GM12878 (cell line): Measurements from ENCODE around the gene LBH. TPM values are rescaled to one million over a fixed set of nuclear protein-coding genes. Genes with fewer than 3 reads are reported as not detected.

Experiments
- ATAC-seq: fragments of 200-7000 bp; cut with Tn5 transposase; 3 replicates; pipeline ENCODE4 v1.9.1; 2020; ENCODE audit warnings: mild to moderate bottlenecking, moderate library complexity
- BruUV-seq: library from RNA; stranded (reverse); fragments of 400-500 nt; replicated peaks from 2 replicates; lab custom pipeline; 2021; lab: Mats Ljungman, UMichigan
- CTCF ChIA-PET: fragments of 300-600 bp; sonication (Branson Sonifier 250); formaldehyde crosslinking; extraction: SDS; loops from one replicate; lab custom pipeline; 2021; ENCODE audit warnings: inconsistent platforms; lab: Yijun Ruan, JAX
- POLR2A ChIA-PET: fragments of 350-600 bp; formaldehyde crosslinking; extraction: SDS; loops from one replicate; lab custom pipeline; 2021; ENCODE audit warnings: inconsistent platforms; lab: Charles Lee
- RAD21 ChIA-PET: fragments of 300-600 bp; sonication (Branson Sonifier 250); formaldehyde crosslinking; loops from one replicate; lab custom pipeline; 2023; ENCODE audit warnings: antibody characterized with exemption; ENCODE audit not compliant: unreplicated experiment; lab: Charles Lee
- SMC1A ChIA-PET: fragments of 300-600 bp; sonication (Branson Sonifier 250); formaldehyde crosslinking; loops from one replicate; lab custom pipeline; 2023; ENCODE audit not compliant: unreplicated experiment, uncharacterized antibody; lab: Charles Lee
- DNase-seq: peaks from one replicate; pipeline ENCODE4 v3.0.0-alpha.2; 2011; ENCODE audit warnings: low read depth, low spot score
- FAIRE-seq: peaks from 3 replicates; lab custom pipeline; 2011; peaks lifted over from hg19 to GRCh38; lab: Jason Lieb, UNC
- H2AFZ ChIP-seq: 2 replicates; pipeline ENCODE4 v1.6.0; 2011; ENCODE audit warnings: low read depth, low read length, control low read depth; ENCODE audit not compliant: control insufficient read depth
- H3K27ac ChIP-seq: 2 replicates; pipeline ENCODE4 v1.5.1; 2011; ENCODE audit warnings: control low read depth; ENCODE audit not compliant: control insufficient read depth, insufficient read depth
- H3K27me3 ChIP-seq, 2 experiments: replicated peaks in 1 of 2; 2 replicates each; pipeline versions ENCODE4 v1.6.0 to v1.6.1; 2011; ENCODE audit warnings: low read length in 1 of 2; ENCODE audit not compliant: control insufficient read depth in 2 of 2, insufficient read depth in 2 of 2
- H3K36me3 ChIP-seq, 2 experiments: 2 replicates each; pipeline ENCODE4 v1.5.1; 2011; ENCODE audit warnings: low read length in 1 of 2; ENCODE audit not compliant: control insufficient read depth in 2 of 2, insufficient read depth in 2 of 2
- H3K4me1 ChIP-seq: 2 replicates; pipeline ENCODE4 v1.6.1; 2011; ENCODE audit warnings: mild to moderate bottlenecking, low read length, moderate library complexity, mixed read lengths; ENCODE audit not compliant: control insufficient read depth, insufficient read depth
- H3K4me2 ChIP-seq: 2 replicates; pipeline ENCODE4 v1.6.0; 2011; ENCODE audit warnings: control low read depth; ENCODE audit not compliant: control insufficient read depth, insufficient read depth
- H3K4me3 ChIP-seq: fragments of 200-600 bp; sonication (generic); 2 replicates; pipeline ENCODE4 v1.5.1; 2016
- H3K79me2 ChIP-seq: 2 replicates; pipeline ENCODE4 v1.6.0; 2011; ENCODE audit warnings: low read length; ENCODE audit not compliant: control insufficient read depth, insufficient read depth
- H3K9ac ChIP-seq: 2 replicates; pipeline ENCODE4 v1.8.0; 2011; ENCODE audit warnings: low read length, control low read depth, mixed read lengths; ENCODE audit not compliant: control insufficient read depth, insufficient read depth
- H3K9me3 ChIP-seq: replicated peaks from 3 replicates; pipeline ENCODE4 v1.5.1; 2011; ENCODE audit warnings: mild to moderate bottlenecking, low read length; ENCODE audit not compliant: control insufficient read depth, insufficient read depth
- H4K20me1 ChIP-seq: 2 replicates; pipeline ENCODE4 v1.6.0; 2011; ENCODE audit not compliant: control insufficient read depth, insufficient read depth
- BMI1 ChIP-seq: fragments of 450-650 bp; IDR thresholded peaks from 2 replicates; pipeline ENCODE4 v1.6.1; 2016; ENCODE audit warnings: mild to moderate bottlenecking, moderate library complexity, borderline replicate concordance
- CEBPB ChIP-seq, 2 experiments: fragments of 150-350 bp in 1 of 2; IDR thresholded peaks; 2 replicates each; pipeline ENCODE4 v1.6.1; 2012 to 2014; ENCODE audit warnings: low read depth in 2 of 2, low read length in 2 of 2, borderline replicate concordance in 1 of 2, inconsistent platforms in 1 of 2
- CHD1 ChIP-seq: IDR thresholded peaks from 2 replicates; pipeline ENCODE4 v1.6.1; 2012; ENCODE audit warnings: low read depth, low read length, improper control_type of control experiment
- CREM ChIP-seq: IDR thresholded peaks from 2 replicates; pipeline ENCODE4 v1.6.1; 2014; ENCODE audit warnings: antibody characterized with exemption, low read depth
- ETV6 ChIP-seq, 2 experiments: fragments of 450-650 bp in 1 of 2; IDR thresholded peaks in 1 of 2; conservative IDR thresholded peaks in 1 of 2; 2 replicates each; pipeline ENCODE4 v1.6.1; 2014; ENCODE audit warnings: antibody characterized with exemption in 1 of 2, borderline replicate concordance in 1 of 2, low read depth in 1 of 2, mild to moderate bottlenecking in 1 of 2, moderate library complexity in 1 of 2
- MYB ChIP-seq: fragments of 150-350 bp; IDR thresholded peaks from 2 replicates; pipeline ENCODE4 v1.6.1; 2014; ENCODE audit warnings: mild to moderate bottlenecking, low read depth, low read length, borderline replicate concordance
- ZNF24 ChIP-seq: fragments of 450-650 bp; IDR thresholded peaks from 2 replicates; pipeline ENCODE4 v1.6.1; 2017; ENCODE audit warnings: antibody characterized with exemption, mild to moderate bottlenecking
- ZNF384 ChIP-seq: IDR thresholded peaks from 2 replicates; pipeline ENCODE4 v1.6.1; 2012; ENCODE audit warnings: low read depth, mild to moderate bottlenecking, low read length, improper control_type of control experiment, borderline replicate concordance
- WGBS: methylation state at CpG from one replicate; pipeline ENCODE4 v1.1.6; 2016; ENCODE audit warnings: low lambda C conversion rate; ENCODE audit not compliant: insufficient replicate concordance, insufficient coverage; ENCODE audit errors: missing lambda C conversion rate; 5-methylcytosine and 5-hydroxymethylcytosine counted together
- in situ Hi-C: fragments of 300-500 bp; cut with MboI; formaldehyde crosslinking; loops from 9 replicates; pipeline ENCODE4 v1.14.3; 2018; ENCODE audit warnings: mixed read lengths
- intact Hi-C: fragments of 100-400 bp; cut with micrococcal nuclease; formaldehyde crosslinking; loops from one replicate; pipeline ENCODE4 v1.14.2; 2022; ENCODE audit not compliant: unreplicated experiment
- polyA plus RNA-seq, 11 experiments: library from polyadenylated mRNA; depleted of rRNA in 4 of 11; unstranded in 6 of 11; stranded (reverse) in 5 of 11; fragments of >200 nt; fragmentation: Nextera tagmentation in 4 of 11; fragmentation: Illumina TruSeq in 1 of 11; extraction: Ambion mirVana in 4 of 11; extraction: Trizol in 1 of 11; gene quantifications; 1 replicate in 1 of 11; 2 replicates in 10 of 11; pipeline versions ENCODE4 v1.2.1 to v1.2.3, GENCODE V29; 2011 to 2016; ENCODE audit warnings: inconsistent platforms in 2 of 11, missing spikeins in 2 of 11, low read depth in 1 of 11
- total RNA-seq, 4 experiments: library from RNA; depleted of rRNA in 3 of 4; stranded (reverse); fragments of >200 nt in 3 of 4; fragmentation: Illumina TruSeq in 1 of 4; extraction: Trizol in 1 of 4; gene quantifications; 2 replicates each; pipeline versions ENCODE4 v1.2.1 to v1.2.3, GENCODE V29; 2013 to 2021
- TF ChIP-seq, protein P1 (sequence below): IDR thresholded peaks from 2 replicates; pipeline ENCODE4 v1.6.1; 2012; ENCODE audit warnings: improper control_type of control experiment, low read depth, low read length; ENCODE audit not compliant: insufficient replicate concordance
- TF ChIP-seq, protein P2 (sequence below): fragments of 450-650 bp; IDR thresholded peaks from 2 replicates; pipeline ENCODE4 v1.6.1; 2017; ENCODE audit warnings: low read depth, mild to moderate bottlenecking, moderate library complexity

LBH gene
- total and polyA plus RNA-seq, 10 of the 15 experiments (the other 5 are each of a cell fraction or from before 2014, with no cell fraction given): 9.3 to 133 (median 34.1) TPM

DNA sequence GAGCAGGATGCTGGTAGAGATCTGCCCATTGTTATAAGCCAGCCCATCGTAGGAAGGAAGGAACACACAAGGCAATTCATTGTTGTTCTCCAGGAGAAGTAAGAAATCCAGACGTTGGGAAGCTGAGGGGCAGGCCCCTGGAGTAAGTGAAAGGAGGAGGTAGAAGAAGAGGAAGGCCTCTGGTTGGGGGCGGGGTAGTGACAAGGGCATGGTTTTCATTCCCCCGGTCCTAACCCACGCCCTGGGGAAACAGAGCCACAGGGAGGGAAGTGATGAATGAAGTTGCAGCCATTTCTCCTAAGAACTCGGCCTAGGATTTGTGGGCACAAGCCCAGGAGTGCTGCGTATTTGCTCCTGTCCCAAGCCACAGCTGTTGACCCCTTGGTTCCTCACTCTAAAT lies 18.0 kb downstream of the LBH start (continued):
- TF ChIP-seq CHD1: no peak

DNA sequence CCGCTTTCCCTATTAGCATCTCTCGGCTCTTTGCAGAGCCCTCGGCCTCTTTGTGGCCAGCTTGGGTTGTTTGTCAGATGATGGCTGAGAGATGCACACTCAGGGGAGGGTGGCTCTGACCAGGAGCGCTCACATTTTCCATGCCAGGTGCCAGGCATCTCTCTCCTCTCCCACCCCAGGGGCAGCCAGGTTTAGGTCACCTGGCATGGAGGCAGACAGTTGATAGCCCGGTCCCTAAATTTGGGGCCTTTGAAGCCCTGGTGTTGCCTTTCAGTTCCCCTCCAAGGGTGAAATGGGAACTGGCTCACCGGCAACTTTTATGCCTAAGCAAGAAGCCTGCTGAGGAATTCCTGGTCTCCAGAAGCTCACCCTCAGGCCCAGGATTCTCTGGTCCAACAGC lies 19.1 kb downstream of the LBH start:
- H3K27ac ChIP-seq: no peak overlapping the region
- 79% methylated on average over 6 of the region's 6 CpGs for WGBS
- ChIA-PET POLR2A (no interaction called here), SMC1A (interaction anchor here (0.9 to 1.2 kb wide), 3 partner anchors 13 to 37 kb away, joined by 4 read pairs; no protein-coding TSS in a partner anchor), CTCF (interaction anchor here (2.7 kb wide), 1 partner anchor 10 kb away, joined by 11 read pairs; no protein-coding TSS in a partner anchor), RAD21 (no interaction called here)
- no peak overlapping the region for H3K4me2 ChIP-seq
- intact Hi-C loops: no loop called here
- no peak overlapping the region for H3K4me3 ChIP-seq
- TF ChIP-seq MYB (no peak), CEBPB (IDR thresholded peaks at IDR 0.05; ENCODE audit: borderline replicate concordance in 1 of 2, low read depth in 2 of 2, low read length in 2 of 2) (no peak), ZNF24 (no peak), ZNF384 (no peak), CREM (no peak), ETV6 (conservative IDR thresholded peaks at IDR 0.05 in 1 of 2, IDR thresholded peaks at IDR 0.05 in 1 of 2; ENCODE audit: borderline replicate concordance in 1 of 2, low read depth in 1 of 2) (no peak), BMI1 (no peak)
- TF ChIP-seq, protein P1, sequence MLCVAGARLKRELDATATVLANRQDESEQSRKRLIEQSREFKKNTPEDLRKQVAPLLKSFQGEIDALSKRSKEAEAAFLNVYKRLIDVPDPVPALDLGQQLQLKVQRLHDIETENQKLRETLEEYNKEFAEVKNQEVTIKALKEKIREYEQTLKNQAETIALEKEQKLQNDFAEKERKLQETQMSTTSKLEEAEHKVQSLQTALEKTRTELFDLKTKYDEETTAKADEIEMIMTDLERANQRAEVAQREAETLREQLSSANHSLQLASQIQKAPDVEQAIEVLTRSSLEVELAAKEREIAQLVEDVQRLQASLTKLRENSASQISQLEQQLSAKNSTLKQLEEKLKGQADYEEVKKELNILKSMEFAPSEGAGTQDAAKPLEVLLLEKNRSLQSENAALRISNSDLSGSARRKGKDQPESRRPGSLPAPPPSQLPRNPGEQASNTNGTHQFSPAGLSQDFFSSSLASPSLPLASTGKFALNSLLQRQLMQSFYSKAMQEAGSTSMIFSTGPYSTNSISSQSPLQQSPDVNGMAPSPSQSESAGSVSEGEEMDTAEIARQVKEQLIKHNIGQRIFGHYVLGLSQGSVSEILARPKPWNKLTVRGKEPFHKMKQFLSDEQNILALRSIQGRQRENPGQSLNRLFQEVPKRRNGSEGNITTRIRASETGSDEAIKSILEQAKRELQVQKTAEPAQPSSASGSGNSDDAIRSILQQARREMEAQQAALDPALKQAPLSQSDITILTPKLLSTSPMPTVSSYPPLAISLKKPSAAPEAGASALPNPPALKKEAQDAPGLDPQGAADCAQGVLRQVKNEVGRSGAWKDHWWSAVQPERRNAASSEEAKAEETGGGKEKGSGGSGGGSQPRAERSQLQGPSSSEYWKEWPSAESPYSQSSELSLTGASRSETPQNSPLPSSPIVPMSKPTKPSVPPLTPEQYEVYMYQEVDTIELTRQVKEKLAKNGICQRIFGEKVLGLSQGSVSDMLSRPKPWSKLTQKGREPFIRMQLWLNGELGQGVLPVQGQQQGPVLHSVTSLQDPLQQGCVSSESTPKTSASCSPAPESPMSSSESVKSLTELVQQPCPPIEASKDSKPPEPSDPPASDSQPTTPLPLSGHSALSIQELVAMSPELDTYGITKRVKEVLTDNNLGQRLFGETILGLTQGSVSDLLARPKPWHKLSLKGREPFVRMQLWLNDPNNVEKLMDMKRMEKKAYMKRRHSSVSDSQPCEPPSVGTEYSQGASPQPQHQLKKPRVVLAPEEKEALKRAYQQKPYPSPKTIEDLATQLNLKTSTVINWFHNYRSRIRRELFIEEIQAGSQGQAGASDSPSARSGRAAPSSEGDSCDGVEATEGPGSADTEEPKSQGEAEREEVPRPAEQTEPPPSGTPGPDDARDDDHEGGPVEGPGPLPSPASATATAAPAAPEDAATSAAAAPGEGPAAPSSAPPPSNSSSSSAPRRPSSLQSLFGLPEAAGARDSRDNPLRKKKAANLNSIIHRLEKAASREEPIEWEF: no peak
- TF ChIP-seq, protein P2, sequence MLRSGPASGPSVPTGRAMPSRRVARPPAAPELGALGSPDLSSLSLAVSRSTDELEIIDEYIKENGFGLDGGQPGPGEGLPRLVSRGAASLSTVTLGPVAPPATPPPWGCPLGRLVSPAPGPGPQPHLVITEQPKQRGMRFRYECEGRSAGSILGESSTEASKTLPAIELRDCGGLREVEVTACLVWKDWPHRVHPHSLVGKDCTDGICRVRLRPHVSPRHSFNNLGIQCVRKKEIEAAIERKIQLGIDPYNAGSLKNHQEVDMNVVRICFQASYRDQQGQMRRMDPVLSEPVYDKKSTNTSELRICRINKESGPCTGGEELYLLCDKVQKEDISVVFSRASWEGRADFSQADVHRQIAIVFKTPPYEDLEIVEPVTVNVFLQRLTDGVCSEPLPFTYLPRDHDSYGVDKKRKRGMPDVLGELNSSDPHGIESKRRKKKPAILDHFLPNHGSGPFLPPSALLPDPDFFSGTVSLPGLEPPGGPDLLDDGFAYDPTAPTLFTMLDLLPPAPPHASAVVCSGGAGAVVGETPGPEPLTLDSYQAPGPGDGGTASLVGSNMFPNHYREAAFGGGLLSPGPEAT: no peak
- no peaks in the 10 kb centered on the region; the same call in 2 of the 3 replicates for H3K9me3 ChIP-seq
- no peaks in the 10 kb centered on the region for H3K79me2 ChIP-seq
- no TSS peak for BruUV-seq
- H3K9ac ChIP-seq: no peak overlapping the region
- H4K20me1 ChIP-seq: no peaks in the 10 kb centered on the region
- FAIRE-seq: no peak
- peaks cover 0 to 6% of the 10 kb centered on the region in 2 experiments; a peak in 2 of 4 replicates for H3K36me3 ChIP-seq
- in situ Hi-C loops: no loop called here
- H3K27me3 ChIP-seq: no peaks in the 10 kb centered on the region
- no peaks in the 10 kb centered on the region; the same call in 1 of the 2 replicates for H3K4me1 ChIP-seq
- no peak for ATAC-seq
- no peak overlapping the region for H2AFZ ChIP-seq
- DNase-seq: no peak
